ENCODE measurements around the gene KCNJ5. TPM values are rescaled to one million over a fixed set of nuclear protein-coding genes. Genes with fewer than 3 reads are reported as not detected.

The KCNJ5 gene
- total RNA-seq, 1 experiment from 2014 or later = 0.17 TPM

- Histone ChIP-seq H3K36me3 (ENCODE audit: control insufficient read depth in 1 of 2, insufficient read depth in 2 of 2, low read length in 2 of 2) (peaks cover 0 to 2% of the 10 kb centered on the region in 2 experiments; a peak in 1 of 4 replicates), H3K4me3 (replicated peaks in 1 of 2; ENCODE audit: low read depth in 1 of 2, low read length in 2 of 2) (no peak overlapping the region), H3K79me2 (ENCODE audit: insufficient read depth, low read length) (no peaks in the 10 kb centered on the region), H3K9ac (ENCODE audit: low read length) (no peak overlapping the region), H3K9me3 (ENCODE audit: control insufficient read depth in 1 of 2, insufficient read depth in 1 of 2, low read depth in 1 of 2, low read length in 2 of 2) (no peaks in the 10 kb centered on the region), H3K4me2 (ENCODE audit: low read length) (no peak overlapping the region), H3K9me2 (ENCODE audit: insufficient read depth) (no peaks in the 10 kb centered on the region), H4K20me1 (ENCODE audit: insufficient read depth) (no peaks in the 10 kb centered on the region), H3K27me3 (ENCODE audit: insufficient read depth, low read length) (no peaks in the 10 kb centered on the region), H3K27ac (ENCODE audit: low read depth, low read length) (no peak overlapping the region), H2AFZ (ENCODE audit: low read depth, low read length, poor library complexity, severe bottlenecking) (no peak overlapping the region), H3K4me1 (ENCODE audit: control insufficient read depth in 1 of 2, insufficient read depth in 2 of 2, low read length in 2 of 2) (no peaks in the 10 kb centered on the region)
- BruUV-seq (replicated peaks) = no TSS peak
- ChIA-PET RAD21 (ENCODE audit: low non-redundant PET in 1 of 2, low total read pairs in 2 of 2, uncharacterized antibody in 2 of 2, unreplicated experiment in 2 of 2) (no interaction called here), POLR2A (no interaction called here), CTCF (no interaction called here)
- intact Hi-C loops (cut with micrococcal nuclease) = no loop called here
- TF ChIP-seq FOSL1 (IDR thresholded peaks at IDR 0.05; ENCODE audit: low read depth) (no peak), TCF7L2 (IDR thresholded peaks at IDR 0.05; ENCODE audit: borderline replicate concordance, extremely low read depth, insufficient read depth, insufficient read length) (no peak), JUND (IDR thresholded peaks at IDR 0.05) (no peak), CEBPB (IDR thresholded peaks at IDR 0.05; ENCODE audit: low read depth) (no peak), ZBTB33 (IDR thresholded peaks at IDR 0.05; ENCODE audit: extremely low read depth, insufficient replicate concordance, low read length) (no peak), EGR1 (IDR thresholded peaks at IDR 0.05; ENCODE audit: low read depth) (no peak)
- ATAC-seq = no peak
- no peak for DNase-seq (ENCODE audit: low read depth, low spot score)
These were observed 73.3 kb downstream of the KCNJ5 start for GRCh38 chr11:128964463-128964930.

- intact Hi-C loops (cut with micrococcal nuclease) = no loop called here
- no peak for TF ChIP-seq TCF7L2 (IDR thresholded peaks at IDR 0.05; ENCODE audit: borderline replicate concordance, extremely low read depth, insufficient read depth, insufficient read length)
- no peak for TF ChIP-seq CEBPB (IDR thresholded peaks at IDR 0.05; ENCODE audit: low read depth)
- TF ChIP-seq YY1 (IDR thresholded peaks at IDR 0.05; ENCODE audit: extremely low read depth, insufficient replicate concordance, low read depth, low read length) = no peak
- no peak for TF ChIP-seq EZH2phosphoT487 (IDR thresholded peaks at IDR 0.05; ENCODE audit: borderline replicate concordance)
- TF ChIP-seq SRF (IDR thresholded peaks at IDR 0.05; ENCODE audit: low read depth) = no peak
- no peak for TF ChIP-seq ZBTB33 (IDR thresholded peaks at IDR 0.05; ENCODE audit: extremely low read depth, insufficient replicate concordance, low read length)
- TF ChIP-seq FOSL1 (IDR thresholded peaks at IDR 0.05; ENCODE audit: low read depth) = no peak
- TF ChIP-seq ZNF274 (IDR thresholded peaks at IDR 0.05; ENCODE audit: low read depth, low read length) = no peak
- TF ChIP-seq MAX (IDR thresholded peaks at IDR 0.05) = no peak
- no peak for TF ChIP-seq POLR2A (IDR thresholded peaks at IDR 0.05; ENCODE audit: borderline replicate concordance, extremely low read depth, insufficient read depth, insufficient read length)
- no peak for TF ChIP-seq ATF3 (IDR thresholded peaks at IDR 0.05)
- no peak for TF ChIP-seq EZH2 (IDR thresholded peaks at IDR 0.05)
- no peak for TF ChIP-seq SIN3A (IDR thresholded peaks at IDR 0.05; ENCODE audit: low read depth)
- TF ChIP-seq CBX3 (IDR thresholded peaks at IDR 0.05; ENCODE audit: low read depth) = no peak
- no peak for TF ChIP-seq RAD21 (IDR thresholded peaks at IDR 0.05; ENCODE audit: low read depth)
These were observed 74.3 kb downstream of the KCNJ5 start for GRCh38 chr11:128965485-128965884.

More at GRCh38 chr11:128965485-128965884, 74.3 kb downstream of the KCNJ5 start:
- Histone ChIP-seq H3K9me2 (ENCODE audit: insufficient read depth) (no peaks in the 10 kb centered on the region), H3K4me2 (ENCODE audit: low read length) (no peak overlapping the region), H3K9ac (ENCODE audit: low read length) (no peak overlapping the region), H2AFZ (ENCODE audit: low read depth, low read length, poor library complexity, severe bottlenecking) (no peak overlapping the region), H3K9me3 (ENCODE audit: control insufficient read depth in 1 of 2, insufficient read depth in 1 of 2, low read depth in 1 of 2, low read length in 2 of 2) (no peaks in the 10 kb centered on the region), H3K79me2 (ENCODE audit: insufficient read depth, low read length) (no peaks in the 10 kb centered on the region), H3K4me1 (ENCODE audit: control insufficient read depth in 1 of 2, insufficient read depth in 2 of 2, low read length in 2 of 2) (no peaks in the 10 kb centered on the region), H3K36me3 (ENCODE audit: control insufficient read depth in 1 of 2, insufficient read depth in 2 of 2, low read length in 2 of 2) (peaks cover 0 to 11% of the 10 kb centered on the region in 2 experiments; a peak in 1 of 4 replicates), H3K27ac (ENCODE audit: low read depth, low read length) (no peak overlapping the region), H3K27me3 (ENCODE audit: insufficient read depth, low read length) (no peaks in the 10 kb centered on the region), H4K20me1 (ENCODE audit: insufficient read depth) (no peaks in the 10 kb centered on the region), H3K4me3 (replicated peaks in 1 of 2; ENCODE audit: low read depth in 1 of 2, low read length in 2 of 2) (no peak overlapping the region)
- POLR2A ChIA-PET = no interaction called here
- RAD21 ChIA-PET (ENCODE audit: low non-redundant PET in 1 of 2, low total read pairs in 2 of 2, uncharacterized antibody in 2 of 2, unreplicated experiment in 2 of 2) = no interaction called here
- DNase-seq (ENCODE audit: low read depth, low spot score) (no peak), ATAC-seq (no peak)
- BruUV-seq (replicated peaks) = no TSS peak
- CTCF ChIA-PET = interaction anchor here (0.6 kb wide), 1 partner anchor 476 kb away, joined by 3 read pairs; no protein-coding TSS in a partner anchor
